ENCODE results near the gene DNAH7. TPM values are rescaled to one million over a fixed set of nuclear protein-coding genes. Genes with fewer than 3 reads are reported as not detected.

Gene DNAH7
- total and polyA plus RNA-seq, 10 of the 15 experiments (the other 5 are each of a cell fraction or from before 2014, with no cell fraction given): 0.05 to 0.61 (median 0.16) TPM

DNA sequence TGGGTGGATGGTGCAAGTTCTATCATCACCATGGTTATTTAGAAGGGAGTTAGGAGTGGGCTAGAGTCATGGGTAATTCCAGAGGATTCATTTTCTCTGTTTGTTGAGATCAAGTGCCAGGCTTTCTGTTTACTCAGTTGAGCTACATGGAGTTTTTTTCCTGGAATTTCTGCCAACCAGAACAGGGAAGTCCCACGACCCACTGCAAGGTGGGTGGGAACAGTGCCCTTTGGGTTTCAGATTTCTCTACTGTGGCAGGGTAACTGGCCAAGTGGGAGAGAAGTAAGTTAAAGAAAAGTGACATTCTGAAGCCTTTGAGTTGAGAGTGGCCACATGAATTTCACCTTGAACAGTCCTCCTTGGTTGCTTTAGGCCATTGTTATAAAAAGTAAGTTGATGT lies 272.8 kb downstream of the DNAH7 start:
- SMC1A ChIA-PET (ENCODE audit: uncharacterized antibody, unreplicated experiment): no interaction called here
- ATAC-seq: no peak
- TF ChIP-seq EGR1 (IDR thresholded peaks at IDR 0.05; ENCODE audit: borderline replicate concordance in 1 of 2, low read depth in 2 of 2, low read length in 2 of 2) (no peak), CBX5 (IDR thresholded peaks at IDR 0.05; ENCODE audit: low read depth) (no peak), MEF2A (IDR thresholded peaks at IDR 0.05; ENCODE audit: insufficient read depth, low read depth, low read length) (no peak), SMAD1 (IDR thresholded peaks at IDR 0.05; ENCODE audit: low read depth, partially characterized antibody) (no peak), BCL11A (IDR thresholded peaks at IDR 0.05; ENCODE audit: low read depth, low read length) (no peak)
- TF ChIP-seq, protein P1, sequence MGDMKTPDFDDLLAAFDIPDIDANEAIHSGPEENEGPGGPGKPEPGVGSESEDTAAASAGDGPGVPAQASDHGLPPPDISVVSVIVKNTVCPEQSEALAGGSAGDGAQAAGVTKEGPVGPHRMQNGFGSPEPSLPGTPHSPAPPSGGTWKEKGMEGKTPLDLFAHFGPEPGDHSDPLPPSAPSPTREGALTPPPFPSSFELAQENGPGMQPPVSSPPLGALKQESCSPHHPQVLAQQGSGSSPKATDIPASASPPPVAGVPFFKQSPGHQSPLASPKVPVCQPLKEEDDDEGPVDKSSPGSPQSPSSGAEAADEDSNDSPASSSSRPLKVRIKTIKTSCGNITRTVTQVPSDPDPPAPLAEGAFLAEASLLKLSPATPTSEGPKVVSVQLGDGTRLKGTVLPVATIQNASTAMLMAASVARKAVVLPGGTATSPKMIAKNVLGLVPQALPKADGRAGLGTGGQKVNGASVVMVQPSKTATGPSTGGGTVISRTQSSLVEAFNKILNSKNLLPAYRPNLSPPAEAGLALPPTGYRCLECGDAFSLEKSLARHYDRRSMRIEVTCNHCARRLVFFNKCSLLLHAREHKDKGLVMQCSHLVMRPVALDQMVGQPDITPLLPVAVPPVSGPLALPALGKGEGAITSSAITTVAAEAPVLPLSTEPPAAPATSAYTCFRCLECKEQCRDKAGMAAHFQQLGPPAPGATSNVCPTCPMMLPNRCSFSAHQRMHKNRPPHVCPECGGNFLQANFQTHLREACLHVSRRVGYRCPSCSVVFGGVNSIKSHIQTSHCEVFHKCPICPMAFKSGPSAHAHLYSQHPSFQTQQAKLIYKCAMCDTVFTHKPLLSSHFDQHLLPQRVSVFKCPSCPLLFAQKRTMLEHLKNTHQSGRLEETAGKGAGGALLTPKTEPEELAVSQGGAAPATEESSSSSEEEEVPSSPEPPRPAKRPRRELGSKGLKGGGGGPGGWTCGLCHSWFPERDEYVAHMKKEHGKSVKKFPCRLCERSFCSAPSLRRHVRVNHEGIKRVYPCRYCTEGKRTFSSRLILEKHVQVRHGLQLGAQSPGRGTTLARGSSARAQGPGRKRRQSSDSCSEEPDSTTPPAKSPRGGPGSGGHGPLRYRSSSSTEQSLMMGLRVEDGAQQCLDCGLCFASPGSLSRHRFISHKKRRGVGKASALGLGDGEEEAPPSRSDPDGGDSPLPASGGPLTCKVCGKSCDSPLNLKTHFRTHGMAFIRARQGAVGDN (IDR thresholded peaks at IDR 0.05): no peak
- TF ChIP-seq, protein P2, sequence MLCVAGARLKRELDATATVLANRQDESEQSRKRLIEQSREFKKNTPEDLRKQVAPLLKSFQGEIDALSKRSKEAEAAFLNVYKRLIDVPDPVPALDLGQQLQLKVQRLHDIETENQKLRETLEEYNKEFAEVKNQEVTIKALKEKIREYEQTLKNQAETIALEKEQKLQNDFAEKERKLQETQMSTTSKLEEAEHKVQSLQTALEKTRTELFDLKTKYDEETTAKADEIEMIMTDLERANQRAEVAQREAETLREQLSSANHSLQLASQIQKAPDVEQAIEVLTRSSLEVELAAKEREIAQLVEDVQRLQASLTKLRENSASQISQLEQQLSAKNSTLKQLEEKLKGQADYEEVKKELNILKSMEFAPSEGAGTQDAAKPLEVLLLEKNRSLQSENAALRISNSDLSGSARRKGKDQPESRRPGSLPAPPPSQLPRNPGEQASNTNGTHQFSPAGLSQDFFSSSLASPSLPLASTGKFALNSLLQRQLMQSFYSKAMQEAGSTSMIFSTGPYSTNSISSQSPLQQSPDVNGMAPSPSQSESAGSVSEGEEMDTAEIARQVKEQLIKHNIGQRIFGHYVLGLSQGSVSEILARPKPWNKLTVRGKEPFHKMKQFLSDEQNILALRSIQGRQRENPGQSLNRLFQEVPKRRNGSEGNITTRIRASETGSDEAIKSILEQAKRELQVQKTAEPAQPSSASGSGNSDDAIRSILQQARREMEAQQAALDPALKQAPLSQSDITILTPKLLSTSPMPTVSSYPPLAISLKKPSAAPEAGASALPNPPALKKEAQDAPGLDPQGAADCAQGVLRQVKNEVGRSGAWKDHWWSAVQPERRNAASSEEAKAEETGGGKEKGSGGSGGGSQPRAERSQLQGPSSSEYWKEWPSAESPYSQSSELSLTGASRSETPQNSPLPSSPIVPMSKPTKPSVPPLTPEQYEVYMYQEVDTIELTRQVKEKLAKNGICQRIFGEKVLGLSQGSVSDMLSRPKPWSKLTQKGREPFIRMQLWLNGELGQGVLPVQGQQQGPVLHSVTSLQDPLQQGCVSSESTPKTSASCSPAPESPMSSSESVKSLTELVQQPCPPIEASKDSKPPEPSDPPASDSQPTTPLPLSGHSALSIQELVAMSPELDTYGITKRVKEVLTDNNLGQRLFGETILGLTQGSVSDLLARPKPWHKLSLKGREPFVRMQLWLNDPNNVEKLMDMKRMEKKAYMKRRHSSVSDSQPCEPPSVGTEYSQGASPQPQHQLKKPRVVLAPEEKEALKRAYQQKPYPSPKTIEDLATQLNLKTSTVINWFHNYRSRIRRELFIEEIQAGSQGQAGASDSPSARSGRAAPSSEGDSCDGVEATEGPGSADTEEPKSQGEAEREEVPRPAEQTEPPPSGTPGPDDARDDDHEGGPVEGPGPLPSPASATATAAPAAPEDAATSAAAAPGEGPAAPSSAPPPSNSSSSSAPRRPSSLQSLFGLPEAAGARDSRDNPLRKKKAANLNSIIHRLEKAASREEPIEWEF (IDR thresholded peaks at IDR 0.05; ENCODE audit: insufficient replicate concordance, low read depth, low read length): no peak
- TF ChIP-seq, protein P3, sequence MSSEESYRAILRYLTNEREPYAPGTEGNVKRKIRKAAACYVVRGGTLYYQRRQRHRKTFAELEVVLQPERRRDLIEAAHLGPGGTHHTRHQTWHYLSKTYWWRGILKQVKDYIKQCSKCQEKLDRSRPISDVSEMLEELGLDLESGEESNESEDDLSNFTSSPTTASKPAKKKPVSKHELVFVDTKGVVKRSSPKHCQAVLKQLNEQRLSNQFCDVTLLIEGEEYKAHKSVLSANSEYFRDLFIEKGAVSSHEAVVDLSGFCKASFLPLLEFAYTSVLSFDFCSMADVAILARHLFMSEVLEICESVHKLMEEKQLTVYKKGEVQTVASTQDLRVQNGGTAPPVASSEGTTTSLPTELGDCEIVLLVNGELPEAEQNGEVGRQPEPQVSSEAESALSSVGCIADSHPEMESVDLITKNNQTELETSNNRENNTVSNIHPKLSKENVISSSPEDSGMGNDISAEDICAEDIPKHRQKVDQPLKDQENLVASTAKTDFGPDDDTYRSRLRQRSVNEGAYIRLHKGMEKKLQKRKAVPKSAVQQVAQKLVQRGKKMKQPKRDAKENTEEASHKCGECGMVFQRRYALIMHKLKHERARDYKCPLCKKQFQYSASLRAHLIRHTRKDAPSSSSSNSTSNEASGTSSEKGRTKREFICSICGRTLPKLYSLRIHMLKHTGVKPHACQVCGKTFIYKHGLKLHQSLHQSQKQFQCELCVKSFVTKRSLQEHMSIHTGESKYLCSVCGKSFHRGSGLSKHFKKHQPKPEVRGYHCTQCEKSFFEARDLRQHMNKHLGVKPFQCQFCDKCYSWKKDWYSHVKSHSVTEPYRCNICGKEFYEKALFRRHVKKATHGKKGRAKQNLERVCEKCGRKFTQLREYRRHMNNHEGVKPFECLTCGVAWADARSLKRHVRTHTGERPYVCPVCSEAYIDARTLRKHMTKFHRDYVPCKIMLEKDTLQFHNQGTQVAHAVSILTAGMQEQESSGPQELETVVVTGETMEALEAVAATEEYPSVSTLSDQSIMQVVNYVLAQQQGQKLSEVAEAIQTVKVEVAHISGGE (CRISPR knock-in tag; IDR thresholded peaks at IDR 0.05): no peak

More for the DNA sequence above, 272.8 kb downstream of the DNAH7 start:
- Histone ChIP-seq H3K4me2 (ENCODE audit: control insufficient read depth, insufficient read depth) (no peak overlapping the region), H3K36me3 (ENCODE audit: control insufficient read depth in 2 of 2, insufficient read depth in 2 of 2, low read length in 1 of 2) (no peaks in the 10 kb centered on the region), H2AFZ (ENCODE audit: control insufficient read depth, low read depth, low read length) (no peak overlapping the region), H3K79me2 (ENCODE audit: control insufficient read depth, insufficient read depth, low read length) (no peaks in the 10 kb centered on the region), H3K27me3 (replicated peaks in 1 of 2; ENCODE audit: control insufficient read depth in 2 of 2, insufficient read depth in 2 of 2, low read length in 1 of 2) (no peaks in the 10 kb centered on the region), H3K9me3 (replicated peaks; ENCODE audit: control insufficient read depth, insufficient read depth, low read length) (no peaks in the 10 kb centered on the region), H3K4me3 (no peak overlapping the region), H3K9ac (ENCODE audit: control insufficient read depth, insufficient read depth, low read length) (no peak overlapping the region), H3K27ac (ENCODE audit: control insufficient read depth, insufficient read depth) (no peak overlapping the region), H4K20me1 (ENCODE audit: control insufficient read depth, insufficient read depth) (no peaks in the 10 kb centered on the region), H3K4me1 (ENCODE audit: control insufficient read depth, insufficient read depth, low read length) (no peaks in the 10 kb centered on the region)
- FAIRE-seq (no peak), DNase-seq (ENCODE audit: low read depth, low spot score) (no peak)
- no TSS peak for BruUV-seq (replicated peaks)
- intact Hi-C loops (cut with micrococcal nuclease; ENCODE audit: unreplicated experiment): no loop called here
- RAD21 ChIA-PET (ENCODE audit: unreplicated experiment): no interaction called here
- CTCF ChIA-PET: no interaction called here
- in situ Hi-C loops (cut with MboI): no loop called here
- WGBS (ENCODE audit: insufficient coverage, insufficient replicate concordance, low lambda C conversion rate, missing lambda C conversion rate): 0% methylated on average over 1 of the region's 1 CpG
- POLR2A ChIA-PET: no interaction called here
